Right ventricle myocardium inferior (tissue), 1 donor: ENCODE measurements around the gene KIF25. TPM values are rescaled to one million over a fixed set of nuclear protein-coding genes. Genes with fewer than 3 reads are reported as not detected.

ENCODE experiments used
- ATAC-seq: fragments of 200-7000 bp; cut with Tn5 transposase; one replicate; pipeline ENCODE4 v1.9.1; 2020; ENCODE audit warnings: mild to moderate bottlenecking, moderate library complexity
- DNase-seq: peaks from one replicate; pipeline ENCODE4 v3.0.0; 2021; ENCODE audit errors: missing footprints
- intact Hi-C: fragments of 100-400 bp; cut with DNase I; formaldehyde crosslinking; loops from one replicate; pipeline ENCODE4 v1.11.0; 2022
- total RNA-seq: library from RNA; stranded (reverse); fragmentation: NEBNext Ultra II Directional; extraction: Animal tissue kit (Norgen Biotek cat#: 25700); gene quantifications from one replicate; pipeline ENCODE4 v1.2.1, GENCODE V29; 2021
- donor health status: DM: no; HTN: yes; CAD: no; lungs with severe emphysema.

The KIF25 gene
- total RNA-seq, 1 donor from 2014 or later = not detected

GRCh38 chr6:168011291-168011690 is 13.8 kb downstream of the KIF25 start:
- DNase-seq = no peak
- no peak for ATAC-seq

GRCh38 chr6:168012431-168013249 is 15.2 kb downstream of the KIF25 start:
- no peak for DNase-seq
- intact Hi-C loops = no loop called here

More at GRCh38 chr6:168011291-168011690, 13.8 kb downstream of the KIF25 start:
- intact Hi-C loops = no loop called here

GRCh38 chr6:168013250-168013915 is 15.9 kb downstream of the KIF25 start:
- ATAC-seq = no peak
- intact Hi-C loops = no loop called here
- no peak for DNase-seq

More at GRCh38 chr6:168012431-168013249, 15.2 kb downstream of the KIF25 start:
- no peak for ATAC-seq

- DNase-seq (no peak), ATAC-seq (no peak)
- intact Hi-C loops = no loop called here
These were observed 17.0 kb downstream of the KIF25 start for GRCh38 chr6:168014428-168014827.

- DNase-seq = no peak
- intact Hi-C loops = no loop called here
- ATAC-seq = no peak
These were observed 17.5 kb downstream of the KIF25 start for GRCh38 chr6:168015009-168015408.

- DNase-seq = no peak
- ATAC-seq = no peak
- intact Hi-C loops = no loop called here
These were observed 18.2 kb downstream of the KIF25 start for GRCh38 chr6:168015482-168016175.

GRCh38 chr6:168016176-168016620 is 18.7 kb downstream of the KIF25 start:
- no peak for DNase-seq
- ATAC-seq = no peak
- intact Hi-C loops = no loop called here

GRCh38 chr6:168016721-168017525 is 19.5 kb downstream of the KIF25 start:
- ATAC-seq (no peak), DNase-seq (no peak)
- intact Hi-C loops = no loop called here

- intact Hi-C loops = no loop called here
- DNase-seq (no peak), ATAC-seq (no peak)
These were observed 20.2 kb downstream of the KIF25 start for GRCh38 chr6:168017629-168018028.

GRCh38 chr6:168018664-168019063 is 21.2 kb downstream of the KIF25 start:
- DNase-seq (no peak), ATAC-seq (no peak)
- intact Hi-C loops = no loop called here

- intact Hi-C loops = no loop called here
- ATAC-seq (no peak), DNase-seq (no peak)
These were observed 22.8 kb downstream of the KIF25 start for GRCh38 chr6:168020242-168020641.

- intact Hi-C loops = no loop called here
- no peak for DNase-seq
- ATAC-seq = no peak
These were observed 24.1 kb downstream of the KIF25 start for GRCh38 chr6:168021581-168021980.

- DNase-seq (no peak), ATAC-seq (no peak)
- intact Hi-C loops = no loop called here
These were observed 25.2 kb downstream of the KIF25 start for GRCh38 chr6:168022488-168023321.

- intact Hi-C loops = no loop called here
- DNase-seq (peak; percentile 32), ATAC-seq (no peak)
These were observed 27.6 kb downstream of the KIF25 start for GRCh38 chr6:168024951-168025510.

- DNase-seq (peak; percentile 32), ATAC-seq (no peak)
- intact Hi-C loops = no loop called here
These were observed 28.6 kb downstream of the KIF25 start for GRCh38 chr6:168025831-168026710.

- DNase-seq (no peak), ATAC-seq (no peak)
- intact Hi-C loops = no loop called here
These were observed 29.5 kb downstream of the KIF25 start for GRCh38 chr6:168026925-168027324.

GRCh38 chr6:168027521-168027920 is 30.1 kb downstream of the KIF25 start:
- intact Hi-C loops = no loop called here
- DNase-seq = no peak

More at GRCh38 chr6:168027521-168027920, 30.1 kb downstream of the KIF25 start:
- no peak for ATAC-seq
